Neural progenitor cell (in vitro differentiated cells): ENCODE data around the gene MUL1.

Experiments used
- EZH2 ChIP-seq: fragments of 200-600 bp; sonication (generic); IDR thresholded peaks from 2 replicates; pipeline ENCODE4 v1.6.1; 2017; ENCODE audit warnings: antibody characterized with exemption, mild to moderate bottlenecking, moderate library complexity
- EZH2phosphoT487 ChIP-seq: fragments of 200-600 bp; sonication (generic); IDR thresholded peaks from 2 replicates; pipeline ENCODE4 v1.6.1; 2017; ENCODE audit warnings: antibody characterized with exemption
- TF ChIP-seq, protein P1 (sequence below): fragments of 200-600 bp; sonication (generic); IDR thresholded peaks from 2 replicates; pipeline ENCODE4 v1.5.1; 2017; ENCODE audit warnings: antibody characterized with exemption, mild to moderate bottlenecking

DNA sequence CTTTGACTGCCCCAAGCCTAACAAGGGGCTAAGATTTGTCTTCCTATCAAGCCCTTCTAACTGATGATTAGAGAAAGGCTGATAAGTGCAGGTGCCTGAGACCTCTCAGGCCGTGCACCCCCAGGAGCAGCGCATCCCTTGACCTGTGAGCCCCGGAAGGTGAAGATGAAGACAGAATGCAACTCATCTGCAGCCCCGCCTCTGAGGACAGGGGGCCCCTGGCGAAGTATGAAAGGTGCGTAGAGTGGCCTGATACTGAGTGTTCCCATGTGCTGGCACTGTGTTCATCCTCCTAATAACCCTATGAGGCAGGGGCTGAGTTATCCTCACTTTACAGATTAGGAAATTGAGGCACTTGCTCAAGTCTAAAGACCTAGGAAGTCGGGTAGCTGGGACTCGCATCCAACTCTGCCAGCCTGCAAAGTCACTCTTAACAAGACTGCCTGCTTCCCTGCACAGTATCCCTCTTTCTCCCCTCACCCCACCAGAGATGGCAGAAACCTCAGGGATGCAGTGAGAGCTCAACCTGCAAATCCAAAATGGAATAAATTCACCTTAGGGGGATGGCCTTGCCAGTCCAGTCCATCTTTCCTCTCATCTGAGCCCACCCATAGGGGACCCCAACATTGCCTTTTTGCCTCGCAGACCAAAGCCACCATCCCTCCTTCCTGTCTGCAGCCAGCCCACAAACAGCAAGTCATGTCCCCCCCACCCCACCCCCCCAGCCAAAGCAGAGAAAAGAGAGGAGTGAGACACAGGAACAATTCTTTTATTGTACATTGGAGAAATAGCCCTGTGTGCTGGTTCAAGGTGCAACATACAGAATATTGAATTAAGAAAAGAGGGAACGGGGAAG lies 26.1 kb downstream of the MUL1 start:
- TF ChIP-seq EZH2 (no peak), EZH2phosphoT487 (no peak)
- TF ChIP-seq, protein P1, sequence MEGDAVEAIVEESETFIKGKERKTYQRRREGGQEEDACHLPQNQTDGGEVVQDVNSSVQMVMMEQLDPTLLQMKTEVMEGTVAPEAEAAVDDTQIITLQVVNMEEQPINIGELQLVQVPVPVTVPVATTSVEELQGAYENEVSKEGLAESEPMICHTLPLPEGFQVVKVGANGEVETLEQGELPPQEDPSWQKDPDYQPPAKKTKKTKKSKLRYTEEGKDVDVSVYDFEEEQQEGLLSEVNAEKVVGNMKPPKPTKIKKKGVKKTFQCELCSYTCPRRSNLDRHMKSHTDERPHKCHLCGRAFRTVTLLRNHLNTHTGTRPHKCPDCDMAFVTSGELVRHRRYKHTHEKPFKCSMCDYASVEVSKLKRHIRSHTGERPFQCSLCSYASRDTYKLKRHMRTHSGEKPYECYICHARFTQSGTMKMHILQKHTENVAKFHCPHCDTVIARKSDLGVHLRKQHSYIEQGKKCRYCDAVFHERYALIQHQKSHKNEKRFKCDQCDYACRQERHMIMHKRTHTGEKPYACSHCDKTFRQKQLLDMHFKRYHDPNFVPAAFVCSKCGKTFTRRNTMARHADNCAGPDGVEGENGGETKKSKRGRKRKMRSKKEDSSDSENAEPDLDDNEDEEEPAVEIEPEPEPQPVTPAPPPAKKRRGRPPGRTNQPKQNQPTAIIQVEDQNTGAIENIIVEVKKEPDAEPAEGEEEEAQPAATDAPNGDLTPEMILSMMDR, result no peak
